CD4-positive, alpha-beta T cell treated with Interferon alpha-2 for 1 hour (primary cell): ENCODE measurements around the gene IPMK.

Experiments
- DNase-seq, 2 donors: peaks; one replicate each; pipeline ENCODE4 v3.0.0-alpha.2; 2020 to 2022

Gene IPMK

GRCh38 chr10:58152673-58153263 lies 114.9 kb downstream of the IPMK start:
- peak in 1 of 2 donors; percentile 16 for DNase-seq

- no peak for DNase-seq
These were observed 117.4 kb downstream of the IPMK start for GRCh38 chr10:58150290-58150689.

- DNase-seq = no peak
These were observed 123.8 kb downstream of the IPMK start for GRCh38 chr10:58143944-58144343.
